WTC11 (cell line): ENCODE measurements around the gene MND1. TPM values are rescaled to one million over a fixed set of nuclear protein-coding genes. Genes with fewer than 3 reads are reported as not detected.

ENCODE experiments used
- ATAC-seq: fragments of 200-7000 bp; cut with Tn5 transposase; 2 replicates; pipeline ENCODE4 v1.10.0; 2021; ENCODE audit warnings: mild to moderate bottlenecking, moderate library complexity
- Bru-seq: library from RNA; stranded (reverse); fragments of 400-500 nt; gene quantifications from one replicate; lab custom pipeline; 2021; lab: Mats Ljungman, UMichigan
- CTCF ChIA-PET: fragments of 300-600 bp; sonication (Branson Sonifier 250); formaldehyde crosslinking; loops from one replicate; lab custom pipeline; 2021; ENCODE audit warnings: antibody characterized with exemption; lab: Charles Lee
- POLR2A ChIA-PET: fragments of 350-600 bp; sonication (Branson Sonifier 250); formaldehyde crosslinking; loops from one replicate; lab custom pipeline; 2021; ENCODE audit warnings: antibody characterized with exemption; lab: Charles Lee
- DNase-seq: peaks from one replicate; pipeline ENCODE4 v3.0.0; 2021; ENCODE audit warnings: low spot score
- H3K27ac Mint-ChIP-seq: 2 replicates; pipeline ENCODE4 v1.8.0; 2021; ENCODE audit warnings: mixed read lengths
- H3K27me3 Mint-ChIP-seq: 2 replicates; pipeline ENCODE4 v1.8.0; 2021; ENCODE audit warnings: low read depth, mild to moderate bottlenecking, moderate library complexity, mixed read lengths
- H3K36me3 Mint-ChIP-seq: 2 replicates; pipeline ENCODE4 v1.8.0; 2021; ENCODE audit warnings: mixed read lengths
- H3K4me1 Mint-ChIP-seq: 2 replicates; pipeline ENCODE4 v1.8.0; 2022; ENCODE audit warnings: mixed read lengths
- H3K4me3 Mint-ChIP-seq: 2 replicates; pipeline ENCODE4 v1.8.0; 2021; ENCODE audit warnings: mild to moderate bottlenecking, moderate library complexity, mixed read lengths
- H3K9me3 Mint-ChIP-seq: 2 replicates; pipeline ENCODE4 v1.8.0; 2021; ENCODE audit warnings: mixed read lengths
- ARID4B ChIP-seq: sonication (generic); formaldehyde crosslinking; IDR thresholded peaks from 2 replicates; pipeline ENCODE4 v1.8.0; 2023; ENCODE audit warnings: missing genetic modification reagents, mild to moderate bottlenecking, borderline replicate concordance
- CREB1 ChIP-seq: sonication (generic); formaldehyde crosslinking; IDR thresholded peaks from 2 replicates; pipeline ENCODE4 v1.8.0; 2023; ENCODE audit warnings: mild to moderate bottlenecking, missing genetic modification reagents
- CTCF ChIP-seq: fragments of 200-600 bp; IDR thresholded peaks from 2 replicates; pipeline ENCODE4 v1.8.0; 2022; ENCODE audit warnings: antibody characterized with exemption
- ELF4 ChIP-seq: sonication (generic); formaldehyde crosslinking; IDR thresholded peaks from 2 replicates; pipeline ENCODE4 v1.8.1; 2022; ENCODE audit warnings: low read depth, mild to moderate bottlenecking, moderate library complexity, missing genetic modification reagents
- FOXK1 ChIP-seq: sonication (generic); formaldehyde crosslinking; IDR thresholded peaks from 2 replicates; pipeline ENCODE4 v1.8.0; 2022; ENCODE audit warnings: mild to moderate bottlenecking, moderate library complexity, missing genetic modification reagents
- FOXP1 ChIP-seq: sonication (generic); formaldehyde crosslinking; IDR thresholded peaks from 2 replicates; pipeline ENCODE4 v1.8.0; 2022; ENCODE audit warnings: missing genetic modification reagents, mild to moderate bottlenecking, moderate library complexity, borderline replicate concordance
- FOXP4 ChIP-seq: sonication (generic); formaldehyde crosslinking; IDR thresholded peaks from 2 replicates; pipeline ENCODE4 v1.8.0; 2022; ENCODE audit warnings: mild to moderate bottlenecking, missing genetic modification reagents
- GABPB1 ChIP-seq: sonication (generic); formaldehyde crosslinking; IDR thresholded peaks from 2 replicates; pipeline ENCODE4 v1.8.1; 2023; ENCODE audit warnings: mild to moderate bottlenecking, missing genetic modification reagents
- HMGXB4 ChIP-seq: sonication (generic); formaldehyde crosslinking; IDR thresholded peaks from 2 replicates; pipeline ENCODE4 v1.8.1; 2023; ENCODE audit warnings: mild to moderate bottlenecking, moderate library complexity, missing genetic modification reagents
- IRF1 ChIP-seq: sonication (generic); formaldehyde crosslinking; IDR thresholded peaks from 2 replicates; pipeline ENCODE4 v1.8.0; 2023; ENCODE audit warnings: missing genetic modification reagents
- MAX ChIP-seq: sonication (generic); formaldehyde crosslinking; IDR thresholded peaks from 2 replicates; pipeline ENCODE4 v1.8.0; 2022; ENCODE audit warnings: mild to moderate bottlenecking, missing genetic modification reagents
- MYBL2 ChIP-seq: sonication (generic); formaldehyde crosslinking; IDR thresholded peaks from 2 replicates; pipeline ENCODE4 v1.8.1; 2023; ENCODE audit warnings: mild to moderate bottlenecking, moderate library complexity, missing genetic modification reagents
- PRRX2 ChIP-seq: fragments of 250-450 bp; sonication (Bioruptor Pico); IDR thresholded peaks from 2 replicates; pipeline ENCODE4 v1.8.0; 2021; ENCODE audit warnings: mild to moderate bottlenecking
- SMAD4 ChIP-seq: sonication (generic); formaldehyde crosslinking; IDR thresholded peaks from 2 replicates; pipeline ENCODE4 v1.8.0; 2022; ENCODE audit warnings: mild to moderate bottlenecking, missing genetic modification reagents
- TEAD1 ChIP-seq: sonication (generic); formaldehyde crosslinking; IDR thresholded peaks from 2 replicates; pipeline ENCODE4 v1.8.0; 2022; ENCODE audit warnings: mild to moderate bottlenecking, missing genetic modification reagents
- USF1 ChIP-seq: sonication (generic); formaldehyde crosslinking; IDR thresholded peaks from 2 replicates; pipeline ENCODE4 v1.8.0; 2022; ENCODE audit warnings: mild to moderate bottlenecking, missing genetic modification reagents
- USF2 ChIP-seq: sonication (generic); formaldehyde crosslinking; IDR thresholded peaks from 2 replicates; pipeline ENCODE4 v1.8.1; 2023; ENCODE audit warnings: mild to moderate bottlenecking, missing genetic modification reagents, moderate library complexity
- ZNF219 ChIP-seq: sonication (generic); formaldehyde crosslinking; IDR thresholded peaks from 2 replicates; pipeline ENCODE4 v1.8.0; 2023; ENCODE audit warnings: missing genetic modification reagents, mild to moderate bottlenecking, borderline replicate concordance
- ZNF317 ChIP-seq: sonication (generic); formaldehyde crosslinking; IDR thresholded peaks from 2 replicates; pipeline ENCODE4 v1.8.1; 2023; ENCODE audit warnings: low read depth, mild to moderate bottlenecking, moderate library complexity, missing genetic modification reagents, borderline replicate concordance
- long read RNA-seq, 3 experiments: library from RNA in 1 of 3; library from capped mRNA in 1 of 3; library from polyadenylated mRNA in 1 of 3; unstranded in 2 of 3; stranded (forward) in 1 of 3; transcript quantifications; one replicate each; pipeline ENCODE4 v2.0.0, GENCODE V29; 2021
- total RNA-seq: library from RNA; stranded (reverse); gene quantifications from 3 replicates; pipeline ENCODE4 v1.2.3, GENCODE V29; 2021

Gene MND1
- total RNA-seq (35.9 to 36.7 TPM (median 36.0 TPM) in 3 replicates), Bru-seq, nascent RNA (percentile 84 among the genes with signal in this experiment)
- long read RNA-seq, experiment 1, transcript MND1-201 (8 exons, 968 nt), result major isoform, 39 of 46 reads
- long read RNA-seq, experiment 1, partial matches to known transcripts, result 5 of 46 reads
- long read RNA-seq, experiment 1, other reads (novel, unspliced or antisense), result 2 of 46 reads
- long read RNA-seq, experiment 2, transcript MND1-201 (8 exons, 968 nt), result major isoform, 25 of 45 reads
- long read RNA-seq, experiment 2, partial matches to known transcripts, result 16 of 45 reads
- long read RNA-seq, experiment 2, other reads (novel, unspliced or antisense), result 4 of 45 reads
- long read RNA-seq, experiment 3, transcript MND1-201 (8 exons, 968 nt), result major isoform, 126 of 141 reads
- long read RNA-seq, experiment 3, partial matches to known transcripts, result 0 of 141 reads
- long read RNA-seq, experiment 3, other reads (novel, unspliced or antisense), result 15 of 141 reads

- POLR2A ChIA-PET, result interaction anchor here (0.6 kb wide), 1 partner anchor 107 kb away, joined by 5 read pairs; no protein-coding TSS in a partner anchor
- H3K36me3 Mint-ChIP-seq, result no peaks in the 10 kb centered on the region
- TF ChIP-seq IRF1 (CRISPR knock-in tag), result 0 out of 2 replicates have a peak, but pooled peaks have one; percentile 52
- peak; percentile 90 for TF ChIP-seq FOXP4 (CRISPR knock-in tag)
- TF ChIP-seq PRRX2 (CRISPR knock-in tag), result 0 out of 2 replicates have a peak, but pooled peaks have one; percentile 64
- TF ChIP-seq ARID4B (CRISPR knock-in tag), result 0 out of 2 replicates have a peak, but pooled peaks have one; percentile 85
- 0 out of 2 replicates have a peak, but pooled peaks have one; percentile 16 for TF ChIP-seq ZNF317 (CRISPR knock-in tag)
- TF ChIP-seq HMGXB4 (CRISPR knock-in tag), result peak; percentile 98
- no peak for TF ChIP-seq USF1 (CRISPR knock-in tag)
- TF ChIP-seq ZNF219 (CRISPR knock-in tag), result peak; percentile 67; the same call in 1 of the 2 replicates
- TF ChIP-seq CTCF, result peak; percentile 84
- TF ChIP-seq SMAD4 (CRISPR knock-in tag), result peak; percentile 42; the same call in 1 of the 2 replicates
- TF ChIP-seq FOXP1 (CRISPR knock-in tag), result peak; percentile 90
- 0 out of 2 replicates have a peak, but pooled peaks have one; percentile 12 for TF ChIP-seq USF2 (CRISPR knock-in tag)
- TF ChIP-seq MAX (CRISPR knock-in tag), result peak; percentile 82; the same call in 1 of the 2 replicates
- TF ChIP-seq TEAD1 (CRISPR knock-in tag), result peak; percentile 36; the same call in 1 of the 2 replicates
- TF ChIP-seq ELF4 (CRISPR knock-in tag), result peak; percentile 76; the same call in 1 of the 2 replicates
- peak; percentile 68; the same call in 1 of the 2 replicates for TF ChIP-seq GABPB1 (CRISPR knock-in tag)
- TF ChIP-seq FOXK1 (CRISPR knock-in tag), result peak; percentile 64
- peak; percentile 86; the same call in 1 of the 2 replicates for TF ChIP-seq MYBL2 (CRISPR knock-in tag)
- 0 out of 2 replicates have a peak, but pooled peaks have one; percentile 13 for TF ChIP-seq CREB1
Measured at GRCh38 chr4:153344131-153345011, at the start of gene MND1. TSS of gene MND1 (plus strand) at chr4:153344688. CDS start at chr4:153344738, 50 bp downstream.

More at GRCh38 chr4:153344131-153345011, at the start of gene MND1:
- CTCF ChIA-PET, result interaction anchor here (0.8 to 2.7 kb wide), 14 partner anchors 34 to 304 kb away, joined by 3 to 8 read pairs (median 3); partner anchors contain the start of gene TMEM131L
- peak; percentile 90 for ATAC-seq
- Mint-ChIP-seq H3K9me3 (no peaks in the 10 kb centered on the region), H3K27ac (peak within 1 kb of the TSS; percentile 94), H3K4me1 (peaks cover 33% of the 10 kb centered on the region), H3K4me3 (peak within 1 kb of the TSS; percentile 87), H3K27me3 (no peaks in the 10 kb centered on the region)
- peak; percentile 96 for DNase-seq
